Liver (tissue), 3 donors: Measurements from ENCODE around the gene KLF12.

Experiments used
- EGR1 ChIP-seq, 2 donors: IDR thresholded peaks; 2 replicates each; pipeline ENCODE4 v1.6.1; 2016 to 2018; ENCODE audit warnings: antibody characterized with exemption in 2 of 2, low read depth in 2 of 2
- GABPA ChIP-seq, 2 donors: IDR thresholded peaks in 1 of 2; conservative IDR thresholded peaks in 1 of 2; 2 replicates each; pipeline ENCODE4 v1.6.1; 2016; ENCODE audit warnings: antibody characterized with exemption in 2 of 2, mild to moderate bottlenecking in 1 of 2, moderate library complexity in 1 of 2
- JUND ChIP-seq, 2 donors: IDR thresholded peaks; 2 replicates each; pipeline ENCODE4 v1.6.1; 2016; ENCODE audit warnings: antibody characterized with exemption in 2 of 2
- NR2F2 ChIP-seq: IDR thresholded peaks from 2 replicates; pipeline ENCODE4 v1.6.1; 2016; ENCODE audit warnings: antibody characterized with exemption
- RAD21 ChIP-seq, 2 donors: IDR thresholded peaks; 2 replicates each; pipeline ENCODE4 v1.6.1; 2016; ENCODE audit warnings: antibody characterized with exemption in 2 of 2, mild to moderate bottlenecking in 2 of 2
- SP1 ChIP-seq: IDR thresholded peaks from 2 replicates; pipeline ENCODE4 v1.6.1; 2018; ENCODE audit warnings: antibody characterized with exemption, mild to moderate bottlenecking
- TAF1 ChIP-seq: conservative IDR thresholded peaks from 2 replicates; pipeline ENCODE4 v1.6.1; 2016; ENCODE audit warnings: antibody characterized with exemption, mild to moderate bottlenecking
- YY1 ChIP-seq: IDR thresholded peaks from 2 replicates; pipeline ENCODE4 v1.6.1; 2016; ENCODE audit warnings: antibody characterized with exemption, mild to moderate bottlenecking
- TF ChIP-seq, protein P1 (sequence below): fragments of 150-350 bp; IDR thresholded peaks from 2 replicates; pipeline ENCODE4 v1.5.1; 2017; ENCODE audit warnings: improper control_type of control experiment, low read depth, low read length; ENCODE audit not compliant: missing input control
- TF ChIP-seq, protein P2 (sequence below): IDR thresholded peaks from 2 replicates; pipeline ENCODE4 v1.6.1; 2016; ENCODE audit warnings: antibody characterized with exemption
- TF ChIP-seq, protein P3 (sequence below): IDR thresholded peaks from 2 replicates; pipeline ENCODE4 v1.6.1; 2016; ENCODE audit warnings: antibody characterized with exemption, mild to moderate bottlenecking
- TF ChIP-seq, protein P4 (sequence below): IDR thresholded peaks from 2 replicates; pipeline ENCODE4 v1.6.1; 2016; ENCODE audit warnings: antibody characterized with exemption
- donor health status: healthy.
- donor health status: healthy.

DNA sequence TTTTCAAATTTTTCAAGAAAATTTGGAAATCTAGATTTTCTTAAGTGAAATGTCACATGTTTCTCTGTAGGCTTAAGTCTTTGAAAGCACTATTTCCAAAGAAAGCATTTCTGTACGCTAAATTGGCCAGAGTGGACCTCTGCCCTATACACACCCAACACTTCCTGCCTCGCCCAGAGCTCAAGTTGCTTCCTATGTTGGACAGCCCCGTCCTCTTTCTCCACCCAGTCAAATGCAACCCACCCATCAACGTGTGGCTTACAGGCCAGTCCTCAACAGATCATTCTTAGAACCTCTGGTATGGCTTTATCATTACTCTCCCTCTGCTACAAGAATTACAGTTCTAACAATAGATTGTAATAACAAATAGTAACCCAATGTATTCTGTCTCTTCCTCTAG lies 24.2 kb downstream of the KLF12 start:
- TF ChIP-seq, protein P1, sequence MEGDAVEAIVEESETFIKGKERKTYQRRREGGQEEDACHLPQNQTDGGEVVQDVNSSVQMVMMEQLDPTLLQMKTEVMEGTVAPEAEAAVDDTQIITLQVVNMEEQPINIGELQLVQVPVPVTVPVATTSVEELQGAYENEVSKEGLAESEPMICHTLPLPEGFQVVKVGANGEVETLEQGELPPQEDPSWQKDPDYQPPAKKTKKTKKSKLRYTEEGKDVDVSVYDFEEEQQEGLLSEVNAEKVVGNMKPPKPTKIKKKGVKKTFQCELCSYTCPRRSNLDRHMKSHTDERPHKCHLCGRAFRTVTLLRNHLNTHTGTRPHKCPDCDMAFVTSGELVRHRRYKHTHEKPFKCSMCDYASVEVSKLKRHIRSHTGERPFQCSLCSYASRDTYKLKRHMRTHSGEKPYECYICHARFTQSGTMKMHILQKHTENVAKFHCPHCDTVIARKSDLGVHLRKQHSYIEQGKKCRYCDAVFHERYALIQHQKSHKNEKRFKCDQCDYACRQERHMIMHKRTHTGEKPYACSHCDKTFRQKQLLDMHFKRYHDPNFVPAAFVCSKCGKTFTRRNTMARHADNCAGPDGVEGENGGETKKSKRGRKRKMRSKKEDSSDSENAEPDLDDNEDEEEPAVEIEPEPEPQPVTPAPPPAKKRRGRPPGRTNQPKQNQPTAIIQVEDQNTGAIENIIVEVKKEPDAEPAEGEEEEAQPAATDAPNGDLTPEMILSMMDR = no peak
- TF ChIP-seq EGR1 (IDR thresholded peaks at IDR 0.05; ENCODE audit: low read depth in 2 of 2) (no peak), JUND (IDR thresholded peaks at IDR 0.05) (no peak), GABPA (IDR thresholded peaks at IDR 0.05 in 1 of 2, conservative IDR thresholded peaks at IDR 0.05 in 1 of 2) (no peak), TAF1 (no peak), RAD21 (IDR thresholded peaks at IDR 0.05) (no peak), SP1 (no peak), YY1 (no peak), NR2F2 (no peak)
- TF ChIP-seq, protein P2, sequence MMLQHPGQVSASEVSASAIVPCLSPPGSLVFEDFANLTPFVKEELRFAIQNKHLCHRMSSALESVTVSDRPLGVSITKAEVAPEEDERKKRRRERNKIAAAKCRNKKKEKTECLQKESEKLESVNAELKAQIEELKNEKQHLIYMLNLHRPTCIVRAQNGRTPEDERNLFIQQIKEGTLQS = no peak
- TF ChIP-seq, protein P3, sequence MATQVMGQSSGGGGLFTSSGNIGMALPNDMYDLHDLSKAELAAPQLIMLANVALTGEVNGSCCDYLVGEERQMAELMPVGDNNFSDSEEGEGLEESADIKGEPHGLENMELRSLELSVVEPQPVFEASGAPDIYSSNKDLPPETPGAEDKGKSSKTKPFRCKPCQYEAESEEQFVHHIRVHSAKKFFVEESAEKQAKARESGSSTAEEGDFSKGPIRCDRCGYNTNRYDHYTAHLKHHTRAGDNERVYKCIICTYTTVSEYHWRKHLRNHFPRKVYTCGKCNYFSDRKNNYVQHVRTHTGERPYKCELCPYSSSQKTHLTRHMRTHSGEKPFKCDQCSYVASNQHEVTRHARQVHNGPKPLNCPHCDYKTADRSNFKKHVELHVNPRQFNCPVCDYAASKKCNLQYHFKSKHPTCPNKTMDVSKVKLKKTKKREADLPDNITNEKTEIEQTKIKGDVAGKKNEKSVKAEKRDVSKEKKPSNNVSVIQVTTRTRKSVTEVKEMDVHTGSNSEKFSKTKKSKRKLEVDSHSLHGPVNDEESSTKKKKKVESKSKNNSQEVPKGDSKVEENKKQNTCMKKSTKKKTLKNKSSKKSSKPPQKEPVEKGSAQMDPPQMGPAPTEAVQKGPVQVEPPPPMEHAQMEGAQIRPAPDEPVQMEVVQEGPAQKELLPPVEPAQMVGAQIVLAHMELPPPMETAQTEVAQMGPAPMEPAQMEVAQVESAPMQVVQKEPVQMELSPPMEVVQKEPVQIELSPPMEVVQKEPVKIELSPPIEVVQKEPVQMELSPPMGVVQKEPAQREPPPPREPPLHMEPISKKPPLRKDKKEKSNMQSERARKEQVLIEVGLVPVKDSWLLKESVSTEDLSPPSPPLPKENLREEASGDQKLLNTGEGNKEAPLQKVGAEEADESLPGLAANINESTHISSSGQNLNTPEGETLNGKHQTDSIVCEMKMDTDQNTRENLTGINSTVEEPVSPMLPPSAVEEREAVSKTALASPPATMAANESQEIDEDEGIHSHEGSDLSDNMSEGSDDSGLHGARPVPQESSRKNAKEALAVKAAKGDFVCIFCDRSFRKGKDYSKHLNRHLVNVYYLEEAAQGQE = no peak
- TF ChIP-seq, protein P4, sequence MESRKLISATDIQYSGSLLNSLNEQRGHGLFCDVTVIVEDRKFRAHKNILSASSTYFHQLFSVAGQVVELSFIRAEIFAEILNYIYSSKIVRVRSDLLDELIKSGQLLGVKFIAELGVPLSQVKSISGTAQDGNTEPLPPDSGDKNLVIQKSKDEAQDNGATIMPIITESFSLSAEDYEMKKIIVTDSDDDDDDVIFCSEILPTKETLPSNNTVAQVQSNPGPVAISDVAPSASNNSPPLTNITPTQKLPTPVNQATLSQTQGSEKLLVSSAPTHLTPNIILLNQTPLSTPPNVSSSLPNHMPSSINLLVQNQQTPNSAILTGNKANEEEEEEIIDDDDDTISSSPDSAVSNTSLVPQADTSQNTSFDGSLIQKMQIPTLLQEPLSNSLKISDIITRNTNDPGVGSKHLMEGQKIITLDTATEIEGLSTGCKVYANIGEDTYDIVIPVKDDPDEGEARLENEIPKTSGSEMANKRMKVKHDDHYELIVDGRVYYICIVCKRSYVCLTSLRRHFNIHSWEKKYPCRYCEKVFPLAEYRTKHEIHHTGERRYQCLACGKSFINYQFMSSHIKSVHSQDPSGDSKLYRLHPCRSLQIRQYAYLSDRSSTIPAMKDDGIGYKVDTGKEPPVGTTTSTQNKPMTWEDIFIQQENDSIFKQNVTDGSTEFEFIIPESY = no peak
